Astrocyte (in vitro differentiated cells and primary cell): Measurements from ENCODE around the gene PPIF.

Experiments
- EZH2 ChIP-seq: IDR thresholded peaks from 2 replicates; pipeline ENCODE4 v1.6.1; 2012; ENCODE audit warnings: mild to moderate bottlenecking, low read length, inconsistent platforms; ENCODE audit not compliant: insufficient read depth
- TF ChIP-seq, protein P1 (sequence below): IDR thresholded peaks from 2 replicates; pipeline ENCODE4 v1.5.1; 2011; ENCODE audit warnings: low read depth, mild to moderate bottlenecking, inconsistent platforms, low read length, moderate library complexity; ENCODE audit not compliant: insufficient read depth

DNA sequence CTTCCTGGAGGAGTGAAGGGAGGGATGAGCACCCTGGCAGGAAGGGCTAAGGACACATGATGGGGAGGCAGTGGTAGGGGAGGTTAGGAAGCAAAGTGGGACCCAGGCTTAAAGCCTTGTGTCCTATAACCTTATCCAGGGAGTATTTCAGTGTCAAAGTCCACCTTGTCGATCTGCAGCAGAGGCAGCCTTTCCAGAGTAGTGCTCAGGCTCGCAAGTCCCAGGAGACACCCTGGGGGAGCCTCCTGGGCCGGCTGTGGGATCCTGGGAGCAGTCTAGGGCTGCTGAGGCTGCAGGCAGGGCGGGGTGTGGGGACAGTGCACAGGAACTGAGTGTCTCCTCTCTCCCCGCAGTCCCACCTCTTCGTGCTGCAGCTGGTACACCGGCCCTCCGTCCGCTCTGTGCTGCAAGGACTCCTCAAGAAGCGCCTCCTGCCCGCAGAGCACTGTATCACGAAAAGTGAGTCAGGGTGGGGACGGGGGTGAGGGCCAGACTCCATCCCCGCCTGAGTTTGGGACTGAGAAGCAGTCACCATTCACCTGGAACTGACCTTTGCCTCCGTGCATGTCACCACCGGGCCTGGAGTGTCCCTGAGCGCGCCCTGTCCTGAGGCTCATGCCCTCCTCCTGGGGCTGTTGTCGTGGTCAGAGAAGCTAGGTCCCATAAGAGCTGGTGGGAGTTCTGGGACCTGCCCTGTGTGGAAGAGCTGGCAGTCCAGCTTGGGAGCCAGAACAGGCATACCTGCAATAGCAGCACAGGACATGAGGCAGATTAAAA, 45.3 kb upstream of the PPIF start:
- TF ChIP-seq, protein P1, sequence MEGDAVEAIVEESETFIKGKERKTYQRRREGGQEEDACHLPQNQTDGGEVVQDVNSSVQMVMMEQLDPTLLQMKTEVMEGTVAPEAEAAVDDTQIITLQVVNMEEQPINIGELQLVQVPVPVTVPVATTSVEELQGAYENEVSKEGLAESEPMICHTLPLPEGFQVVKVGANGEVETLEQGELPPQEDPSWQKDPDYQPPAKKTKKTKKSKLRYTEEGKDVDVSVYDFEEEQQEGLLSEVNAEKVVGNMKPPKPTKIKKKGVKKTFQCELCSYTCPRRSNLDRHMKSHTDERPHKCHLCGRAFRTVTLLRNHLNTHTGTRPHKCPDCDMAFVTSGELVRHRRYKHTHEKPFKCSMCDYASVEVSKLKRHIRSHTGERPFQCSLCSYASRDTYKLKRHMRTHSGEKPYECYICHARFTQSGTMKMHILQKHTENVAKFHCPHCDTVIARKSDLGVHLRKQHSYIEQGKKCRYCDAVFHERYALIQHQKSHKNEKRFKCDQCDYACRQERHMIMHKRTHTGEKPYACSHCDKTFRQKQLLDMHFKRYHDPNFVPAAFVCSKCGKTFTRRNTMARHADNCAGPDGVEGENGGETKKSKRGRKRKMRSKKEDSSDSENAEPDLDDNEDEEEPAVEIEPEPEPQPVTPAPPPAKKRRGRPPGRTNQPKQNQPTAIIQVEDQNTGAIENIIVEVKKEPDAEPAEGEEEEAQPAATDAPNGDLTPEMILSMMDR, result no peak
- no peak for TF ChIP-seq EZH2
